ENCODE measurements around the gene GRK4.
"Not testable (repeated sequence)": the region's sequence is repeated elsewhere in the genome, so short reads cannot be mapped to it uniquely, and the experiment has no call there.

GRK4 gene

GRCh38 chr4:3046162-3046561, 82.8 kb downstream of the GRK4 start:
- H3K4me3 ChIP-seq (ENCODE audit: low read depth, low read length), result no peak overlapping the region
- DNase-seq (ENCODE audit: low read depth), result peak; percentile 63
- TF ChIP-seq POLR2A (IDR thresholded peaks at IDR 0.05; ENCODE audit: extremely low read depth, insufficient read length) (no peak), MYC (IDR thresholded peaks at IDR 0.05; ENCODE audit: low read depth, low read length) (no peak)
- TF ChIP-seq, protein P1, sequence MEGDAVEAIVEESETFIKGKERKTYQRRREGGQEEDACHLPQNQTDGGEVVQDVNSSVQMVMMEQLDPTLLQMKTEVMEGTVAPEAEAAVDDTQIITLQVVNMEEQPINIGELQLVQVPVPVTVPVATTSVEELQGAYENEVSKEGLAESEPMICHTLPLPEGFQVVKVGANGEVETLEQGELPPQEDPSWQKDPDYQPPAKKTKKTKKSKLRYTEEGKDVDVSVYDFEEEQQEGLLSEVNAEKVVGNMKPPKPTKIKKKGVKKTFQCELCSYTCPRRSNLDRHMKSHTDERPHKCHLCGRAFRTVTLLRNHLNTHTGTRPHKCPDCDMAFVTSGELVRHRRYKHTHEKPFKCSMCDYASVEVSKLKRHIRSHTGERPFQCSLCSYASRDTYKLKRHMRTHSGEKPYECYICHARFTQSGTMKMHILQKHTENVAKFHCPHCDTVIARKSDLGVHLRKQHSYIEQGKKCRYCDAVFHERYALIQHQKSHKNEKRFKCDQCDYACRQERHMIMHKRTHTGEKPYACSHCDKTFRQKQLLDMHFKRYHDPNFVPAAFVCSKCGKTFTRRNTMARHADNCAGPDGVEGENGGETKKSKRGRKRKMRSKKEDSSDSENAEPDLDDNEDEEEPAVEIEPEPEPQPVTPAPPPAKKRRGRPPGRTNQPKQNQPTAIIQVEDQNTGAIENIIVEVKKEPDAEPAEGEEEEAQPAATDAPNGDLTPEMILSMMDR (IDR thresholded peaks at IDR 0.05; ENCODE audit: low read depth, low read length), result no peak
- TF ChIP-seq, protein P2, sequence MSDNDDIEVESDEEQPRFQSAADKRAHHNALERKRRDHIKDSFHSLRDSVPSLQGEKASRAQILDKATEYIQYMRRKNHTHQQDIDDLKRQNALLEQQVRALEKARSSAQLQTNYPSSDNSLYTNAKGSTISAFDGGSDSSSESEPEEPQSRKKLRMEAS (IDR thresholded peaks at IDR 0.05; ENCODE audit: low read depth, low read length), result peak; percentile 12; the same call in 1 of the 2 replicates

DNA sequence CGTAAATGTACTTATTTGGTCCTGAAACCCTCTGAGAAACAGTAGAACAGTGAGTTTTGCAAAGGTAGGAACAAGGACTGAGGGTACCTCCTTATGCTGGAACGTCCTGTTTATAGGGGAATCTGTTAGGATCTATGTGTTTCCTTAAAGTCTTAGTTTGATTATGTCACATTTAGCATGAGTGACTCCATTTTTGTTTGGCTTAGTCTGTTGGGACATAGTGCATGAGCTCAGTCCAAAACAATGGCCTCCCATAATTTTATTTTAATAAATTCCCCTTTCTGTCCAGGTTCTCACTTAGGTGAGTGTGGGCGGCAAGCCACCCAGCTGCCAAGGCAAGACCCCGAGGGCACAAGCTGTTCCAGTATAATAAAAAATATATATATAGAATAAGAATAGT, 83.3 kb downstream of the GRK4 start:
- no peak for DNase-seq (ENCODE audit: low read depth)
- TF ChIP-seq, protein P2 (IDR thresholded peaks at IDR 0.05; ENCODE audit: low read depth, low read length), result no peak
- TF ChIP-seq MYC (IDR thresholded peaks at IDR 0.05; ENCODE audit: low read depth, low read length), result no peak
- TF ChIP-seq POLR2A (IDR thresholded peaks at IDR 0.05; ENCODE audit: extremely low read depth, insufficient read length), result no peak
- TF ChIP-seq, protein P1 (IDR thresholded peaks at IDR 0.05; ENCODE audit: low read depth, low read length), result no peak
- no peak overlapping the region for H3K4me3 ChIP-seq (ENCODE audit: low read depth, low read length)

- peak; percentile 77 for DNase-seq (ENCODE audit: low read depth)
- no peak overlapping the region for H3K4me3 ChIP-seq (ENCODE audit: low read depth, low read length)
Observed at GRCh38 chr4:3047464-3048286, 84.3 kb downstream of the GRK4 start.

DNA sequence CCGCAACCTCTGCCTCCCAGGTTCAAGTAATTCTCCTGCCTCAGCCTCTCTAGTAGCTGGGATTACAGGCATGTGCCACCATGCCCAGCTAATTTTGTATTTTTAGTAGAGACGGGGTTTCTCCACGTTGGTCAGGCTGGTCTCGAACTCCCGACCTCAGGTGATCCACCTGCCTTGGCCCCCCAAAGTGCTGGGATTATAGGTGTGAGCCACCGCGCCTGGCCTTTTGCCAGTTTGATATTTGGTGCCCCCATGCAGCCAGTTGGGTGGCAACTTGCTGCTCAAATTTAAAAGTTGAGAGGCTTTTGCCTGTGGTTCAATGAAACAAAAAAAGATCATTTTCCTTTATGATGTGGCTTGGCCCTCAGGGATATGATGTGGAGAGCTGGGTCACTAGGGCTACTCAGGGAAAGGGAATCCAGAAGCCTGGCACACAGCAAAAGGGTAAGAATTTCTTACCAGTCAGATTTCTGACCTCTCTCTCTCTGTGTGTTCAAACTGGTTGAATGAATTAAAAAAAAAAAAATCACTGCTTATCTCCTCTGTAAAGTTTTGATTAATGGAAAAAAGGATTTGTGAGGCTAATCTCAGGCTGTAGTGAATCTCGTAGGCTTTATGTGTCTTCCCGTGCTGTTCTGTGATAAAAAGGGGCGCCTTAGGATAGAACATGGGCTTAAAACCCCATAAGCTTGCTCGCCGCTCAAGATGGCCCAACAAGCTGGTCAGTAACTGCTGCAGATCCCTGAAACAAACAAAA, 87.9 kb downstream of the GRK4 start:
- DNase-seq (ENCODE audit: low read depth); H3K4me3 ChIP-seq (ENCODE audit: low read depth, low read length): not testable (repeated sequence)

More at GRCh38 chr4:3047464-3048286, 84.3 kb downstream of the GRK4 start:
- TF ChIP-seq, protein P1 (IDR thresholded peaks at IDR 0.05; ENCODE audit: low read depth, low read length), result peak; percentile 89
- TF ChIP-seq MYC (IDR thresholded peaks at IDR 0.05; ENCODE audit: low read depth, low read length), result no peak

GRCh38 chr4:3054169-3054759, 90.9 kb downstream of the GRK4 start:
- no peak overlapping the region for H3K4me3 ChIP-seq (ENCODE audit: low read depth, low read length)
- TF ChIP-seq, protein P2 (IDR thresholded peaks at IDR 0.05; ENCODE audit: low read depth, low read length), result no peak
- TF ChIP-seq MYC (IDR thresholded peaks at IDR 0.05; ENCODE audit: low read depth, low read length), result no peak
- TF ChIP-seq POLR2A (IDR thresholded peaks at IDR 0.05; ENCODE audit: extremely low read depth, insufficient read length), result no peak
- TF ChIP-seq, protein P1 (IDR thresholded peaks at IDR 0.05; ENCODE audit: low read depth, low read length), result no peak
- DNase-seq (ENCODE audit: low read depth), result no peak

DNA sequence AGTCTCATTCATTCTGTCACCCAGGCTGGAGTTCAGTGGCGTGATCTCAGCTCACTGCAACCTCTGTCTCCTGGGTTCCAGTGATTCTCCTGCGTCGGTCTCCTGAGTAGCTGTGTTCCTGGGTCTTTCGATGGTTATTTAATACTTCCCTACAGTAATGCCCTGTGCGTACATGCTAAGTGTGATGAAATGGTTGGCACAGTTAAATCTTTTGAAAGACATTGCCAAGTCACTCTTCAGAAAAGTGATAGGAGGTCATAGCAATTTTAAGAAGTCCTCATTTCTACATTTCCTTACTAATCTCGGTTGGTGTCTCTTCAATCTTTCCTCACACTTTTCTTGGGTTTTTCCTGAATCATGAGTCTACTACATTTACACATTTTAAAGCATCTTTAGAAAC, 96.6 kb downstream of the GRK4 start:
- TF ChIP-seq MYC (IDR thresholded peaks at IDR 0.05; ENCODE audit: low read depth, low read length) (no peak), POLR2A (IDR thresholded peaks at IDR 0.05; ENCODE audit: extremely low read depth, insufficient read length) (no peak)
- TF ChIP-seq, protein P2 (IDR thresholded peaks at IDR 0.05; ENCODE audit: low read depth, low read length), result no peak
- TF ChIP-seq, protein P1 (IDR thresholded peaks at IDR 0.05; ENCODE audit: low read depth, low read length), result no peak
- no peak overlapping the region for H3K4me3 ChIP-seq (ENCODE audit: low read depth, low read length)
- no peak for DNase-seq (ENCODE audit: low read depth)

All from NB4 (cell line).